Stimulated activated naive CD8-positive, alpha-beta T cell treated with anti-CD3 and anti-CD28 coated beads, Interleukin-15, Interleukin-2, amounts not matched to agents 100 U/mL and 50 U/mL, for 24 hours (primary cell): ENCODE measurements around the gene ZBTB45.
A peak's percentile ranks its signal among the peaks of the same experiment; 100 is the strongest.
"Not testable (repeated sequence)": the region's sequence is repeated elsewhere in the genome, so short reads cannot be mapped to it uniquely, and the experiment has no call there.

Experiments
- ATAC-seq: fragments of 150-1000 bp; cut with Tn5 transposase; one replicate; pipeline ENCODE4 v1.10.0; 2021
- DNase-seq: peaks from one replicate; pipeline ENCODE4 v3.0.0; 2021

Gene ZBTB45

DNA sequence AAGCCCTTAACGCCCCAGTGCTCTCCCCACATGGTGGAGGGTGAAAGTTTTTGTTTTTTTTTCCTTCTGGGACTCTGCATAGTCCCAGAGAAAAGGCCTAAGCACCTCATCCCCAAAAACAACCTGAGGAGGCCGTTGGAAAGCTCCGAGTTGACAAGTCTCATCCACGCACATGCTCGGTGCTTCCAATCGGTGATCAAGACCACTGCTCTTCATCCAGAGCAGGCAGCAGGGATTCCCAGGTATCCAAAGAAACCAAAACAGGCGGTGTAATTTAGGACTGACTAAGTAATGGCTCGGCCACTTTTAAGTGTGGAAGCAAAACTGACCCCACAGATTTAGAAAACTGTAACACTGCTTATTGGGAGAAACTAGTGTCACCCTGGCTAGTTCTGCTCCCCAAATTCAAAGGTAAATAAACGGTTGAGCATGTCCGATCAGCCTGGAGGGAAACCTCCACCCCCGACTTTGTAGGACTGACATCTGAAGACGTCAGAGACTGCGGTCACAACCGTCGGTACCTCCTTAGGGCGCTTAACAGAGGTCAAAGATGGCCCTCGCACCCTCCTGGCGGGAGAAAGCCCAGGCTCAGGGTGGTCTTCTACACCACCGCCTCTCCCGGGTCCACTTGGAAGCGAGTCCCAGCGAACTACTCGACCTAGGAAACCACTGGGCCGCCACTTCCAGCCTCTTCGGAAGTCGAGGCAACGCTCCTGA lies 44.5 kb downstream of the ZBTB45 start:
- ATAC-seq, result peak; percentile 7
- no peak for DNase-seq

- ATAC-seq (no peak), DNase-seq (no peak)
These were observed 45.2 kb downstream of the ZBTB45 start for GRCh38 chr19:58474291-58474996.

DNA sequence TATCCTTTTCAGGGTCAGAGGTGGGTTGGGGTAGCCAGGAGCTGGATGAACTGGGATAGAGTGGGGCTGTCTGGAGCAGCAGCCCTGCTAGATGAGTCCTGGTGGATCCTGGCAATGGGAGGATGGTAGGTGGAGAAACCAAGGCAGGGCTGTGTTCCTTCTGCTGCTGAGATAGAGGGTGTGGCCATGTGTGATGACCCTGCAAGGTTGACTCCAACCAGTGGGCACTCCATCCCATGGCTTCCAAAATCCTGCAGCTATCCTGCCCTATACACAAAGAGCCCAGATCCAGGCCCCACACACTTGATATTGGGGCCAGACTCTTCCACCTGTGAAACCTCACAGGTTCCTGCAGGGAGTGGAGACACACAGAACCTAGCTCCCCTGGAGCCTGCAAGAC lies 45.8 kb downstream of the ZBTB45 start:
- ATAC-seq, result no peak
- no peak for DNase-seq

DNA sequence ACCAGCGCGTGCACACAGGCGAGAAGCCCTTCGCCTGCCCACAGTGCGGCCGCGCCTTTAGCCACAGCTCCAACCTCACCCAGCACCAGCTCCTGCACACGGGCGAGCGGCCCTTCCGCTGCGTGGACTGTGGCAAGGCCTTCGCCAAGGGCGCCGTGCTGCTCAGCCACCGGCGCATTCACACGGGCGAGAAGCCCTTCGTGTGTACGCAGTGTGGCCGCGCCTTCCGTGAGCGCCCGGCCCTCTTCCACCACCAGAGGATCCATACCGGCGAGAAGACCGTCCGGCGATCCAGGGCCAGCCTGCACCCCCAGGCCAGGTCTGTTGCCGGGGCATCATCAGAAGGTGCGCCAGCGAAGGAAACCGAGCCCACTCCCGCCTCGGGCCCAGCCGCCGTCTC lies 47.9 kb downstream of the ZBTB45 start:
- ATAC-seq (no peak), DNase-seq (no peak)

DNA sequence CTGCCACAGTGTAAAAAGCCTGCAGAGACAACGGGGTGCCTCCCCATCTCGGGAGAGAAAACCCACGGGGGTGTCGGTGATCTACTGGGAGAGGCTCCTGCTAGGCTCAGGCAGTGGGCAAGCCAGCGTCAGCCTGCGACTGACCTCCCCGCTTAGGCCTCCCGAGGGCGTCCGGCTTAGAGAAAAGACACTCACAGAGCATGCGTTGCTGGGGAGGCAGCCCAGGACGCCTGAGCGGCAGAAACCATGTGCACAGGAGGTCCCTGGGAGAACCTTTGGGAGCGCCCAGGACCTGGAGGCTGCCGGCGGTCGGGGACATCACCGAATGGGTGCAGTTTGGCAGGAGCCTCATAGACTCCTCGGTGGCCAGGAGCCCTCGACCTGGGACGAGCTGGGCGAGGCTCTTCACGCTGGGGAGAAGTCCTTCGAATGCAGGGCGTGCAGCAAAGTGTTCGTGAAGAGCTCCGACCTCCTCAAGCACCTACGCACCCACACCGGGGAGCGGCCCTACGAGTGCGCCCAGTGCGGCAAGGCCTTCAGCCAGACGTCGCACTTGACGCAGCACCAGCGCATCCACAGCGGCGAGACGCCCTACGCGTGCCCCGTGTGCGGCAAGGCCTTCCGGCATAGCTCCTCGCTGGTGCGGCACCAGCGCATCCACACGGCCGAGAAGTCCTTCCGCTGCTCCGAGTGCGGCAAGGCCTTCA lies 48.6 kb downstream of the ZBTB45 start:
- not testable (repeated sequence) for ATAC-seq, DNase-seq

DNA sequence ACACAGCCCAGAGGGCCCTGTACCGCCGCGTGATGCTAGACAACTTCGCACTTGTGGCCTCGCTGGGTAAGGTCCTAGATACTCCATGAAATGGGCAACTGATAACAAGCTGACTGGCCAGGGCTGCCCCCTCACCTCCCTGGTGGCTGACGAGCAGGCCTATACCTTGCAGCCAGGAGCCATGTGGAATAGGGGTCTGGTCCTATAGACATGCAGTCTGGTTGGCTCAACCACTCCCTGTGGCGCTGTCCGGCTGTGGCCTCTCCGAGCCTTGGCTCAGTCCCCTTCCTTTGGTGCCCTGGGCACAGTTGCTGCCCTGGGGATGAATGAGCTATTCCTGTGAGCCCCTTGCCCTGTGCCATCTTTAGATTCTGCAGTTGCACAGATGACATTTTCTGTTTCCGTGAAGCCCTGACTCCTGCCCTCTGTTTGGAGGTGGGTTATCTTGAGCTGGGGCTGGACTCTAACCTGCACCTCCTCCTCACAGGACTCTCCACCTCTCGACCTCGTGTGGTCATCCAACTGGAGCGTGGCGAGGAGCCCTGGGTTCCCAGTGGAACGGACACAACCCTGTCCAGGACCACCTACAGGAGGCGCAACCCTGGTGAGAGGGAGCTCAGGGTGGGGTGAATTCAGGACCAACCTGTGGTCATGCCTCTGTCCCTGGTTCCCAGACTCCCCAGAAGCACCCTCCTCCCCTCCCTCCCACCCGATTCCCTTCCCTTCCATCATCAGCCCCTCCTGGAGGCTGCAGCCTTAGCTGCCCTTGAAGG lies 50.2 kb downstream of the ZBTB45 start:
- ATAC-seq (no peak), DNase-seq (no peak)

GRCh38 chr19:58468216-58468839 lies 51.3 kb downstream of the ZBTB45 start:
- no peak for DNase-seq
- no peak for ATAC-seq

DNA sequence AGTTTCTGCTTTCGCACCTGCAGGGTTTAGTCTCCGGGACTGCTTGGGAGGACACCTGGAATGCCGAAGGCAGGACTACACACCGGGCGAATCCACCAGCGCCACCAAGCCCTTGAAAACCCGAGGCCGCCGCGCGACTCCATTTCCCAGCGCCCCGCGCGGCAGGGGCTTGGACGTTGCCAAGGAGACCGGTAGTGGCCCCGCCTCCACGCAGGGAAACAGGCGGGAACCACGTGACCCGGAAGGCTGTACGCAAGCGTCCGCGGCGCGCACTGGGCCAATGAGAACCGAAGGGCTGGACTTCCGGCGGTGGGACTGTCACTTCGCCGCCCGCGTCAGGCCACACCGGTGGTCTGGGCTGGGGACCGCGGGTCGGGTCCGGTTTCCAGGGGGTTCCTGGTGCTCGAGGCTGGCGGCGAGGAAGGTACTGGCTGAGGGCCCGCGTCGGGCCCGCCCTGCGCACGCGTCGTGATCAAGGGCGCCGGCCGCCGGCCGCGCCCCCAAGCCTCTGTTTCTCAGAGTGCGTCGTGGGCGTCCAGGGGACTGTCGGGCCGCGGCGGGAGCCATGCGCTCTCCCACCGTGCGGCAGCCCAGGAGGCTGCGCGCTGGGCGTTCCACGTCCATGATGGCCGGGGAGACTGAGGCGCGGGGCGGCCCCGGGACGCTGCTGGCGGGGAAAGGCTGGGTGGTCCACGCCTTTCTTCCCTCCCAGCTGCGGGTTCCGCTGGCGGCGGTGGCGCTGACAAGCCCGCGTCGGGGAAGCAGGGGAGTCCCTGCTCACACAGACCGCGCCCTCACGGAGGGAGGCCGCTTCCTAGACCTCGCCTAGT lies 52.6 kb downstream of the ZBTB45 start, which contains the start of gene ZNF324:
TSS of gene ZNF324 (plus strand) at position 321 of the 830 bp plus-strand sequence. CDS start 2,106 bp downstream, outside the sequence.
- DNase-seq (peak; percentile 99), ATAC-seq (peak; percentile 97)

DNA sequence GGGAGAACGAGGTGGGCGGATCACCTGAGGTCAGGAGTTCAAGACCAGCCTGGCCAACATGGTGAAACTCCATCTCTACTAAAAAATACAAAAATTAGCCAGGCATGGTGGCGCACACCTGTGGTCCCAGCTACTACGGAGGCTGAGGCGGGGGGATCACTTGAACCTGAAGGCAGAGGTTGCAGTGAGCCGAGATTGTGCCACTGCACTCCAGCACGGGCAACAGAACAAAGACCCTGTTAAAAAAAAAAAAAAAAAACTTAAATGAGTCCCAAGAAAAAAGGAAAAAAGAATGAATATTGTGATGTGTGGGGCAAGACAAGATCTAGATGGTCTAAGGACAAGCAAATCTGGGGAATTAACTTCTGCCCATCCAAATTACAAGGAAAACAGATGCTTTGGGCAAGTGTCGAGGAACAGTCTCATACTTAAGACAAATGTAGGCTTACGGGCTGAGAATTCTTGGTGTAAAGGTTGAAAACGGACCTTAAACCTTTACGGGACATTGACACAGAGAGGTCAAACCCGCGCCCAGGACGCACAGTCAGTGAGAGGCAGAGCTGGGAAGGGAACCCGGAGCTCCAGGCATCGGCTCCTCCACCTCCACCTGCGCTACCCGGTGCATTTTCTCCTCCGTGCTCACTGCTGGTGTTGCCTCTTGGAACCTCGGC lies 53.4 kb downstream of the ZBTB45 start:
- ATAC-seq, result peak; percentile 4

More for the DNA sequence above, 53.4 kb downstream of the ZBTB45 start:
- no peak for DNase-seq
